Upper lobe of left lung (tissue), 6 donors: Measurements from ENCODE around the gene CRLF1. TPM values are rescaled to one million over a fixed set of nuclear protein-coding genes. Genes with fewer than 3 reads are reported as not detected.

Experiments
- ATAC-seq, 2 donors: fragments of 200-7000 bp; cut with Tn5 transposase; one replicate each; pipeline ENCODE4 v1.9.1; 2022; ENCODE audit warnings: mild to moderate bottlenecking in 2 of 2, moderate library complexity in 2 of 2; ENCODE audit not compliant: low FRiP score in 2 of 2
- DNase-seq, 2 donors: peaks; one replicate each; pipeline ENCODE4 v3.0.0-alpha.2; 2019 to 2020
- H3K27ac ChIP-seq, 4 donors: fragments of 200-600 bp; sonication (generic); one replicate each; pipeline ENCODE4 v1.5.1; 2016 to 2019
- H3K27me3 ChIP-seq, 4 donors: fragments of 200-600 bp; sonication (generic); one replicate each; pipeline ENCODE4 v1.5.1; 2017 to 2019
- H3K36me3 ChIP-seq, 4 donors: fragments of 200-600 bp; sonication (generic); one replicate each; pipeline ENCODE4 v1.5.1; 2016 to 2019
- H3K4me1 ChIP-seq, 4 donors: fragments of 200-600 bp; sonication (generic); one replicate each; pipeline ENCODE4 v1.5.1; 2018 to 2019
- H3K4me3 ChIP-seq, 4 donors: fragments of 200-600 bp; sonication (generic); one replicate each; pipeline ENCODE4 v1.5.1; 2017 to 2019; ENCODE audit warnings: mild to moderate bottlenecking in 2 of 4, moderate library complexity in 1 of 4
- H3K9me3 ChIP-seq, 4 donors: fragments of 200-600 bp; sonication (generic); one replicate each; pipeline ENCODE4 v1.5.1; 2018 to 2019
- CTCF ChIP-seq, 6 experiments: fragments of 450-650 bp in 4 of 6; fragments of 200-600 bp in 2 of 6; sonication (generic) in 2 of 6; IDR thresholded peaks; one replicate each; pipeline ENCODE4 v1.5.1; 2016 to 2019; ENCODE audit warnings: antibody characterized with exemption in 6 of 6
- EP300 ChIP-seq, 4 donors: sonication (generic); formaldehyde crosslinking; IDR thresholded peaks; one replicate each; pipeline ENCODE4 v1.5.1; 2017; ENCODE audit warnings: antibody characterized with exemption in 4 of 4, control low read depth in 2 of 4
- POLR2A ChIP-seq, 4 donors: fragments of 450-650 bp; IDR thresholded peaks; one replicate each; pipeline ENCODE4 v1.5.1; 2016 to 2017; ENCODE audit warnings: antibody characterized with exemption in 4 of 4, mild to moderate bottlenecking in 2 of 4
- POLR2AphosphoS5 ChIP-seq, 2 donors: sonication (generic); formaldehyde crosslinking; IDR thresholded peaks; one replicate each; pipeline ENCODE4 v1.5.1; 2017; ENCODE audit warnings: antibody characterized with exemption in 2 of 2
- WGBS, 2 donors: methylation state at CpG; one replicate each; pipeline ENCODE4 v1.1.5; 2017 to 2018; 5-methylcytosine and 5-hydroxymethylcytosine counted together
- total RNA-seq, 6 donors: library from RNA; depleted of rRNA in 4 of 6; stranded (reverse); fragments of >200 nt in 4 of 6; gene quantifications; one replicate each; pipeline versions ENCODE4 v1.1.0 to v1.2.1, GENCODE V29; 2016 to 2021
- donor health status: DM: no; HTN: no; CAD: no; lungs with moderate emphysema.
- donor health status: DM: no; HTN: yes; CAD: no; lungs with severe emphysema.

Gene CRLF1
- total RNA-seq, 6 donors from 2014 or later = 15.0 to 54.8 (median 20.0) TPM

- ATAC-seq (peak in 1 of 2 donors; percentile 41), DNase-seq (peak in 1 of 2 donors; percentile 89)
- H3K4me1 ChIP-seq = peaks cover 30 to 43% (median 36%) of the 10 kb centered on the region in 4 donors
- H3K27me3 ChIP-seq = peaks cover 2 to 53% (median 35%) of the 10 kb centered on the region in 4 donors
- no peak within 1 kb of the TSS for H3K27ac ChIP-seq
- peak within 1 kb of the TSS; percentile 19 to 48 (median 36) for H3K4me3 ChIP-seq
- H3K9me3 ChIP-seq = no peaks in the 10 kb centered on the region
- WGBS, 2 donors = 1 to 30% methylated on average over 4 to 16 of the region's 70 CpGs
- H3K36me3 ChIP-seq = no peaks in the 10 kb centered on the region
- TF ChIP-seq CTCF (IDR thresholded peaks at IDR 0.05) (no peak), POLR2AphosphoS5 (IDR thresholded peaks at IDR 0.05) (no peak), EP300 (IDR thresholded peaks at IDR 0.05) (no peak), POLR2A (IDR thresholded peaks at IDR 0.05) (no peak)
These were observed 6.4 kb upstream of the CRLF1 start, which contains the start of gene TMEM59L for GRCh38 chr19:18612772-18613588. TMEM59L (plus strand) TSS chr19:18612870; CDS start chr19:18612959, 89 bp downstream.

GRCh38 chr19:18612051-18612771, 5.6 kb upstream of the CRLF1 start:
- 1 to 2% methylated on average over 14 to 27 of the region's 30 CpGs for WGBS, 2 donors
- H3K27me3 ChIP-seq = peaks cover 2 to 60% (median 42%) of the 10 kb centered on the region in 4 donors

DNA sequence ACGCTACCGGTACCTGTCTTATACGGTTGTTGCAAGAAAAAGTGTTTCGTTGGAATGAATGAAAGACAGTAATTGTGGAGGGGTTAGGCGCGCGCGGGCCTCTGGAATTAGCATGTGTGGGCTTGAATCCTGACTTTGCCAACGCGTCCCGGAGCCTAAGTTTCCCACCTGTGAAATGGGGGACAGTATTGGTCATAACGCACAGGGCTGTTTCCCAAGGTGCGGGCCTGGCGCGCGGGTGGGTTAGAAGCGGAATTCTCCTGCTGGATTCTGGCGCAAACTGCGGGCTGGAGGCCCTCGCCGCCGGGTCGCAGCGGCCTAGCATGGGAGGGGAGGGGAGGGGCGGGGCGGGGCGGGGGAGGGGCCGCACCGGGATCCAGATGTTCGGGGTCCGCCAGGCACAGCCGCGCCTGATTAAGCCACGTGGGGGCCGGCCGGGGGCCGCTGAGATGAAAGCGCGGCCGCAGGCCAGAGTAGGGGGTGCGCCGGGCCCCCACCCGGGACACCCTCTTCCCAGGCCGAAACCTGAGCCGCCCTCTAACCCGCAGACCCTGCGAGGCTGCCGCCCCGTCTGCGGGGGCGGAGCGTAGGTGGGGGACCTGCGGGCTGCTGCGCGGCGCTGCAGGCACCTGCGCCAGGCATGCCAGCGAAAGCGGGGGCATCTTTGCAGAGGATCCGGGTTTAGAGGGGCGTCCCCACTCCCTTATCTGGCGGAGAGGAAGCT, 4.9 kb upstream of the CRLF1 start:
- 2 to 5% methylated on average over 11 to 32 of the region's 62 CpGs for WGBS, 2 donors
- ATAC-seq = no peak
- no peaks in the 10 kb centered on the region for H3K9me3 ChIP-seq

More at GRCh38 chr19:18612051-18612771, 5.6 kb upstream of the CRLF1 start:
- DNase-seq (no peak), ATAC-seq (no peak)
- peaks cover 37 to 51% (median 44%) of the 10 kb centered on the region in 4 donors for H3K4me1 ChIP-seq
- no peaks in the 10 kb centered on the region for H3K9me3 ChIP-seq
- no peaks in the 10 kb centered on the region for H3K36me3 ChIP-seq
- H3K27ac ChIP-seq = no peak overlapping the region
- peak overlapping the region in 3 of 4 donors; percentile 31 to 48 (median 42) for H3K4me3 ChIP-seq
- TF ChIP-seq EP300 (IDR thresholded peaks at IDR 0.05) = no peak
- no peak for TF ChIP-seq CTCF (IDR thresholded peaks at IDR 0.05)
- no peak for TF ChIP-seq POLR2AphosphoS5 (IDR thresholded peaks at IDR 0.05)
- TF ChIP-seq POLR2A (IDR thresholded peaks at IDR 0.05) = no peak

More for the DNA sequence above, 4.9 kb upstream of the CRLF1 start:
- Histone ChIP-seq H3K4me3 (peak overlapping the region in 1 of 4 donors; percentile 48), H3K4me1 (peaks cover 42 to 56% (median 48%) of the 10 kb centered on the region in 4 donors), H3K27ac (no peak overlapping the region), H3K27me3 (peaks cover 2 to 65% (median 44%) of the 10 kb centered on the region in 4 donors), H3K36me3 (no peaks in the 10 kb centered on the region)
- DNase-seq = peak in 1 of 2 donors; percentile 81
- TF ChIP-seq POLR2AphosphoS5 (IDR thresholded peaks at IDR 0.05) (no peak), POLR2A (IDR thresholded peaks at IDR 0.05) (no peak), CTCF (IDR thresholded peaks at IDR 0.05) (no peak), EP300 (IDR thresholded peaks at IDR 0.05) (no peak)
